GM23338 (cell line): ENCODE data around the gene RPH3AL. TPM values are rescaled to one million over a fixed set of nuclear protein-coding genes. Genes with fewer than 3 reads are reported as not detected.

Experiments
- ATAC-seq: fragments of 200-7000 bp; cut with Tn5 transposase; 3 replicates; pipeline ENCODE4 v1.9.1; 2020
- DNase-seq: peaks from one replicate; pipeline ENCODE4 v3.0.0-alpha.2; 2015; ENCODE audit warnings: low spot score
- H2AFZ ChIP-seq: fragments of 200-600 bp; sonication (generic); 2 replicates; pipeline ENCODE4 v1.8.0; 2016; ENCODE audit warnings: antibody characterized with exemption, mild to moderate bottlenecking, moderate library complexity
- H3F3A ChIP-seq: fragments of 200-600 bp; sonication (generic); replicated peaks from 2 replicates; pipeline ENCODE4 v1.8.0; 2017; ENCODE audit warnings: antibody characterized with exemption, mixed run types, low read depth
- H3K27ac ChIP-seq: fragments of 200-600 bp; sonication (generic); 2 replicates; pipeline ENCODE4 v1.6.1; 2016; ENCODE audit warnings: low read depth
- H3K27me3 ChIP-seq: fragments of 200-600 bp; sonication (generic); 2 replicates; pipeline ENCODE4 v1.8.0; 2016; ENCODE audit warnings: mild to moderate bottlenecking, mixed run types, moderate library complexity; ENCODE audit not compliant: insufficient read depth
- H3K36me3 ChIP-seq: fragments of 200-600 bp; sonication (generic); 2 replicates; pipeline ENCODE4 v1.8.0; 2016; ENCODE audit warnings: mild to moderate bottlenecking; ENCODE audit not compliant: insufficient read depth
- H3K4me1 ChIP-seq: fragments of 200-600 bp; sonication (generic); 2 replicates; pipeline ENCODE4 v1.8.0; 2016; ENCODE audit warnings: mild to moderate bottlenecking, moderate library complexity; ENCODE audit not compliant: insufficient read depth
- H3K4me2 ChIP-seq: fragments of 200-600 bp; sonication (generic); 2 replicates; pipeline ENCODE4 v1.7.1; 2017; ENCODE audit warnings: mixed run types
- H3K4me3 ChIP-seq: fragments of 200-600 bp; sonication (generic); 2 replicates; pipeline ENCODE4 v1.6.1; 2016; ENCODE audit warnings: mixed run types
- H3K79me2 ChIP-seq: fragments of 200-600 bp; sonication (generic); replicated peaks from 2 replicates; pipeline ENCODE4 v1.8.0; 2017; ENCODE audit warnings: mild to moderate bottlenecking; ENCODE audit not compliant: insufficient read depth
- H3K9me2 ChIP-seq: fragments of 200-600 bp; sonication (generic); 2 replicates; pipeline ENCODE4 v1.8.0; 2017; ENCODE audit not compliant: insufficient read depth
- H4K20me1 ChIP-seq: fragments of 200-600 bp; sonication (generic); replicated peaks from 2 replicates; pipeline ENCODE4 v1.8.0; 2017; ENCODE audit warnings: mild to moderate bottlenecking; ENCODE audit not compliant: insufficient read depth
- H3K27ac Mint-ChIP-seq: 2 replicates; pipeline ENCODE4 v1.8.0; 2020; ENCODE audit warnings: inconsistent platforms, mild to moderate bottlenecking, moderate library complexity, mixed read lengths
- H3K27me3 Mint-ChIP-seq: 3 replicates; pipeline ENCODE4 v1.8.0; 2022; ENCODE audit warnings: low read depth, mild to moderate bottlenecking, moderate library complexity, mixed read lengths, inconsistent platforms; ENCODE audit not compliant: insufficient read depth, poor library complexity
- H3K36me3 Mint-ChIP-seq: 3 replicates; pipeline ENCODE4 v1.8.0; 2021; ENCODE audit warnings: low read depth, mild to moderate bottlenecking, inconsistent platforms, moderate library complexity, mixed read lengths
- H3K4me1 Mint-ChIP-seq: 3 replicates; pipeline ENCODE4 v1.8.0; 2020; ENCODE audit warnings: mild to moderate bottlenecking, inconsistent platforms, mixed read lengths
- H3K4me3 Mint-ChIP-seq: 3 replicates; pipeline ENCODE4 v1.8.0; 2021; ENCODE audit warnings: moderate library complexity, mild to moderate bottlenecking, inconsistent platforms, mixed read lengths
- H3K9me3 Mint-ChIP-seq: 3 replicates; pipeline ENCODE4 v1.8.0; 2020; ENCODE audit warnings: moderate library complexity, mild to moderate bottlenecking, inconsistent platforms, mixed read lengths
- CREB1 ChIP-seq: fragments of 250-450 bp; sonication (Bioruptor Pico); IDR thresholded peaks from 2 replicates; pipeline ENCODE4 v1.5.0; 2020; ENCODE audit warnings: low read depth, mild to moderate bottlenecking, moderate library complexity
- EZH2 ChIP-seq: fragments of 200-600 bp; sonication (generic); IDR thresholded peaks from one replicate; pipeline ENCODE4 v1.8.0; 2017; ENCODE audit warnings: antibody characterized with exemption, mild to moderate bottlenecking, low read depth; ENCODE audit not compliant: unreplicated experiment
- JUNB ChIP-seq: IDR thresholded peaks from one replicate; pipeline ENCODE4 v1.6.1; 2016; ENCODE audit warnings: antibody characterized with exemption; ENCODE audit not compliant: unreplicated experiment
- REST ChIP-seq: IDR thresholded peaks from one replicate; pipeline ENCODE4 v1.6.1; 2018; ENCODE audit warnings: antibody characterized with exemption; ENCODE audit not compliant: unreplicated experiment
- STAT1 ChIP-seq: IDR thresholded peaks from one replicate; pipeline ENCODE4 v1.6.1; 2016; ENCODE audit warnings: antibody characterized with exemption; ENCODE audit not compliant: unreplicated experiment
- ZNF331 ChIP-seq: fragments of 250-450 bp; sonication (Bioruptor Pico); IDR thresholded peaks from 2 replicates; pipeline ENCODE4 v1.5.0; 2020; ENCODE audit warnings: low read depth, mild to moderate bottlenecking, moderate library complexity
- polyA plus RNA-seq: library from polyadenylated mRNA; unstranded; fragments of >200 nt; fragmentation: Nextera tagmentation; extraction: Ambion mirVana; gene quantifications from 2 replicates; pipeline ENCODE4 v1.2.1, GENCODE V29; 2016
- total RNA-seq: library from RNA; depleted of rRNA; stranded (reverse); fragments of >200 nt; shearing (Covaris generic); gene quantifications from 2 replicates; pipeline ENCODE4 v1.2.3, GENCODE V29; 2014
- TF ChIP-seq, protein P1 (sequence below): IDR thresholded peaks from 2 replicates; pipeline ENCODE4 v1.6.1; 2016; ENCODE audit warnings: antibody characterized with exemption
- TF ChIP-seq, protein P2 (sequence below): fragments of 250-450 bp; sonication (Bioruptor Pico); IDR thresholded peaks from 2 replicates; pipeline ENCODE4 v1.5.0; 2020; ENCODE audit warnings: mild to moderate bottlenecking, moderate library complexity

Gene RPH3AL
- total and polyA plus RNA-seq, 2 experiments from 2014 or later, result 2.7 to 6.3 TPM

- TF ChIP-seq CREB1 (CRISPR knock-in tag) (no peak), EZH2 (no peak), REST (no peak)
Observed at GRCh38 chr17:238964-239259, 113.7 kb downstream of the RPH3AL start (continued).

GRCh38 chr17:238071-238963, 114.3 kb downstream of the RPH3AL start:
- Histone ChIP-seq H3K4me2 (no peak overlapping the region), H3F3A (no peaks in the 10 kb centered on the region), H3K79me2 (no peaks in the 10 kb centered on the region), H3K36me3 (no peaks in the 10 kb centered on the region), H3K4me1 (no peaks in the 10 kb centered on the region; the same call in 1 of the 2 replicates), H3K9me2 (no peaks in the 10 kb centered on the region), H3K27ac (no peak overlapping the region), H4K20me1 (no peaks in the 10 kb centered on the region), H2AFZ (no peak overlapping the region), H3K4me3 (no peak overlapping the region), H3K27me3 (no peaks in the 10 kb centered on the region)
- Mint-ChIP-seq H3K36me3 (no peaks in the 10 kb centered on the region), H3K27me3 (peaks cover 8% of the 10 kb centered on the region), H3K27ac (no peak overlapping the region), H3K4me3 (no peak overlapping the region), H3K9me3 (no peaks in the 10 kb centered on the region), H3K4me1 (peaks cover 36% of the 10 kb centered on the region)
- TF ChIP-seq, protein P1, sequence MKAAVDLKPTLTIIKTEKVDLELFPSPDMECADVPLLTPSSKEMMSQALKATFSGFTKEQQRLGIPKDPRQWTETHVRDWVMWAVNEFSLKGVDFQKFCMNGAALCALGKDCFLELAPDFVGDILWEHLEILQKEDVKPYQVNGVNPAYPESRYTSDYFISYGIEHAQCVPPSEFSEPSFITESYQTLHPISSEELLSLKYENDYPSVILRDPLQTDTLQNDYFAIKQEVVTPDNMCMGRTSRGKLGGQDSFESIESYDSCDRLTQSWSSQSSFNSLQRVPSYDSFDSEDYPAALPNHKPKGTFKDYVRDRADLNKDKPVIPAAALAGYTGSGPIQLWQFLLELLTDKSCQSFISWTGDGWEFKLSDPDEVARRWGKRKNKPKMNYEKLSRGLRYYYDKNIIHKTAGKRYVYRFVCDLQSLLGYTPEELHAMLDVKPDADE, result no peak
- TF ChIP-seq, protein P2, sequence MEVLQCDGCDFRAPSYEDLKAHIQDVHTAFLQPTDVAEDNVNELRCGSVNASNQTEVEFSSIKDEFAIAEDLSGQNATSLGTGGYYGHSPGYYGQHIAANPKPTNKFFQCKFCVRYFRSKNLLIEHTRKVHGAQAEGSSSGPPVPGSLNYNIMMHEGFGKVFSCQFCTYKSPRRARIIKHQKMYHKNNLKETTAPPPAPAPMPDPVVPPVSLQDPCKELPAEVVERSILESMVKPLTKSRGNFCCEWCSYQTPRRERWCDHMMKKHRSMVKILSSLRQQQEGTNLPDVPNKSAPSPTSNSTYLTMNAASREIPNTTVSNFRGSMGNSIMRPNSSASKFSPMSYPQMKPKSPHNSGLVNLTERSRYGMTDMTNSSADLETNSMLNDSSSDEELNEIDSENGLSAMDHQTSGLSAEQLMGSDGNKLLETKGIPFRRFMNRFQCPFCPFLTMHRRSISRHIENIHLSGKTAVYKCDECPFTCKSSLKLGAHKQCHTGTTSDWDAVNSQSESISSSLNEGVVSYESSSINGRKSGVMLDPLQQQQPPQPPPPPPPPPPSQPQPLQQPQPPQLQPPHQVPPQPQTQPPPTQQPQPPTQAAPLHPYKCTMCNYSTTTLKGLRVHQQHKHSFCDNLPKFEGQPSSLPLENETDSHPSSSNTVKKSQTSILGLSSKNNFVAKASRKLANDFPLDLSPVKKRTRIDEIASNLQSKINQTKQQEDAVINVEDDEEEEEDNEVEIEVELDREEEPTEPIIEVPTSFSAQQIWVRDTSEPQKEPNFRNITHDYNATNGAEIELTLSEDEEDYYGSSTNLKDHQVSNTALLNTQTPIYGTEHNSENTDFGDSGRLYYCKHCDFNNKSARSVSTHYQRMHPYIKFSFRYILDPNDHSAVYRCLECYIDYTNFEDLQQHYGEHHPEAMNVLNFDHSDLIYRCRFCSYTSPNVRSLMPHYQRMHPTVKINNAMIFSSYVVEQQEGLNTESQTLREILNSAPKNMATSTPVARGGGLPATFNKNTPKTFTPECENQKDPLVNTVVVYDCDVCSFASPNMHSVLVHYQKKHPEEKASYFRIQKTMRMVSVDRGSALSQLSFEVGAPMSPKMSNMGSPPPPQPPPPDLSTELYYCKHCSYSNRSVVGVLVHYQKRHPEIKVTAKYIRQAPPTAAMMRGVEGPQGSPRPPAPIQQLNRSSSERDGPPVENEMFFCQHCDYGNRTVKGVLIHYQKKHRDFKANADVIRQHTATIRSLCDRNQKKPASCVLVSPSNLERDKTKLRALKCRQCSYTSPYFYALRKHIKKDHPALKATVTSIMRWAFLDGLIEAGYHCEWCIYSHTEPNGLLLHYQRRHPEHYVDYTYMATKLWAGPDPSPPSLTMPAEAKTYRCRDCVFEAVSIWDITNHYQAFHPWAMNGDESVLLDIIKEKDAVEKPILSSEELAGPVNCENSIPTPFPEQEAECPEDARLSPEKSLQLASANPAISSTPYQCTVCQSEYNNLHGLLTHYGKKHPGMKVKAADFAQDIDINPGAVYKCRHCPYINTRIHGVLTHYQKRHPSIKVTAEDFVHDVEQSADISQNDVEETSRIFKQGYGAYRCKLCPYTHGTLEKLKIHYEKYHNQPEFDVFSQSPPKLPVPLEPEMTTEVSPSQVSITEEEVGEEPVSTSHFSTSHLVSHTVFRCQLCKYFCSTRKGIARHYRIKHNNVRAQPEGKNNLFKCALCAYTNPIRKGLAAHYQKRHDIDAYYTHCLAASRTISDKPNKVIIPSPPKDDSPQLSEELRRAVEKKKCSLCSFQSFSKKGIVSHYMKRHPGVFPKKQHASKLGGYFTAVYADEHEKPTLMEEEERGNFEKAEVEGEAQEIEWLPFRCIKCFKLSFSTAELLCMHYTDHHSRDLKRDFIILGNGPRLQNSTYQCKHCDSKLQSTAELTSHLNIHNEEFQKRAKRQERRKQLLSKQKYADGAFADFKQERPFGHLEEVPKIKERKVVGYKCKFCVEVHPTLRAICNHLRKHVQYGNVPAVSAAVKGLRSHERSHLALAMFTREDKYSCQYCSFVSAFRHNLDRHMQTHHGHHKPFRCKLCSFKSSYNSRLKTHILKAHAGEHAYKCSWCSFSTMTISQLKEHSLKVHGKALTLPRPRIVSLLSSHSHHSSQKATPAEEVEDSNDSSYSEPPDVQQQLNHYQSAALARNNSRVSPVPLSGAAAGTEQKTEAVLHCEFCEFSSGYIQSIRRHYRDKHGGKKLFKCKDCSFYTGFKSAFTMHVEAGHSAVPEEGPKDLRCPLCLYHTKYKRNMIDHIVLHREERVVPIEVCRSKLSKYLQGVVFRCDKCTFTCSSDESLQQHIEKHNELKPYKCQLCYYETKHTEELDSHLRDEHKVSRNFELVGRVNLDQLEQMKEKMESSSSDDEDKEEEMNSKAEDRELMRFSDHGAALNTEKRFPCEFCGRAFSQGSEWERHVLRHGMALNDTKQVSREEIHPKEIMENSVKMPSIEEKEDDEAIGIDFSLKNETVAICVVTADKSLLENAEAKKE, result no peak
- TF ChIP-seq REST (no peak), EZH2 (no peak), JUNB (no peak), ZNF331 (CRISPR knock-in tag) (no peak), STAT1 (no peak)
- ATAC-seq, result no peak
- DNase-seq, result no peak
